DLD1 (cell line): ENCODE results near the gene AMBRA1.

Source experiments
- in situ Hi-C: cut with HindIII; loops from 2 replicates; pipeline ENCODE4 v1.10.0; 2017; ENCODE audit warnings: low sequenced_read_pairs

AMBRA1 gene

GRCh38 chr11:46356924-46357482, 236.8 kb downstream of the AMBRA1 start:
- in situ Hi-C loops: no loop called here

DNA sequence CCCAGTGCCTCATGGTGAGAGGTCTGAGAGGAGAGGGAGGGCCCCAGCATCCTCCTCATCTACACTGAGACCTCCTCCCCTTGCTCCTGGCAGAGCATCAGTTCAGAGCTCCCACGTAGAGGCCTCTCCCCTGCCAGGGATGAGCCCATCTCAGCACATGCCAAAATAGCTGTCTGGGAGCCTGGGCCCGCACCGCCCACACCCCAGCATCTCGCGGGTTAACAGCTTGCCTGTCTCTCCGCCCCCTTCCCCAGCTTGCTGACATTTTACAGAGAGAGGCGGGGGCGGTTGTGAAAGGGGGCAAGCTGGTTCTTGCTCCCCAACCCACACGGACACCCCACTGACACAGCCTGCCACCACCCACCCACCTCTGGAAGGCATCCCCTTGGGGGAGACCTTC, 240.1 kb downstream of the AMBRA1 start:
- in situ Hi-C loops: no loop called here

- in situ Hi-C loops: no loop called here
Observed at GRCh38 chr11:46352063-46352841, 241.6 kb downstream of the AMBRA1 start.

GRCh38 chr11:46351606-46352005, 242.2 kb downstream of the AMBRA1 start:
- in situ Hi-C loops: no loop called here

- in situ Hi-C loops: no loop called here
Observed at GRCh38 chr11:46351148-46351547, 242.7 kb downstream of the AMBRA1 start.

- in situ Hi-C loops: no loop called here
Observed at GRCh38 chr11:46350695-46351094, 243.1 kb downstream of the AMBRA1 start.

DNA sequence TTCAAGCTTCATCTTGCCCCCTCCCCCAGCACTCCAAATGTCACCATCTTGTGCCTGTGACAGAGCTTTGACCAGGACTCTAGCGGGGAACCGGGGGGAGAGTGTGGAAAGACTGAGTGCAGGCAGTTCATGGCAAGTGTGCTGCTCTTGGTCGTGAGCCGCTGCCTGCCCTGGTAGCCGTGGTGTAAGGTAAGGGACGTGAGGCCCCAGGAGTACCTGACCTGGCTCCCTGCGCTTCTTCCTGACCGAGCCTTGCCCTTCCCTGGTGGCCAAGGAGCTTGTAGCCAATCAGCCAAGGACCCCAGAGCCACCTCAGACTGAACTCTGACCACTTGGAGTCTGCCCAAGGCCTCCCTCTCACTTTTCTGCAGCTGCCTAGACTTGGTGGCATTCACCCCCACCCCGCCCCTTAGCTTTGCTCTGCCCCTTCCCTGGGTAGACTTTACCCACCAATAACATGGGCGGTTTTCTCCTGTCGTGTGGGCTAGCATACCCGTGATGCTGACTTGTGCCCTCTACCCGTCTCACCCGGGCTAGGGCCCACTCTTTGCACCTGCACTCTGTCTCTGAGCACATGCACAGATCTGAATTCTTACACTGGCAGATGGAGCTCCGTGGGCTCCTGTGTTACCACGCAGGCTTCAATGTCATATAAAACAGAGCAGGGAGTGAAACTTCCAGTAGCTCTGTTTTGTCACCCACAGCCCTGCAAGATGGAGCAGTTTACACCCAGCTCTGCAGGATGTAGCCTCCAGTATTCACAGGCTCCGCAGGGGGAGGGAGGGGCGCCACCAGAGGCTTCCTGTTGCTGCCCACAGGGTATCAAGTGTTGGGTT, 245.0 kb downstream of the AMBRA1 start:
- in situ Hi-C loops: no loop called here

DNA sequence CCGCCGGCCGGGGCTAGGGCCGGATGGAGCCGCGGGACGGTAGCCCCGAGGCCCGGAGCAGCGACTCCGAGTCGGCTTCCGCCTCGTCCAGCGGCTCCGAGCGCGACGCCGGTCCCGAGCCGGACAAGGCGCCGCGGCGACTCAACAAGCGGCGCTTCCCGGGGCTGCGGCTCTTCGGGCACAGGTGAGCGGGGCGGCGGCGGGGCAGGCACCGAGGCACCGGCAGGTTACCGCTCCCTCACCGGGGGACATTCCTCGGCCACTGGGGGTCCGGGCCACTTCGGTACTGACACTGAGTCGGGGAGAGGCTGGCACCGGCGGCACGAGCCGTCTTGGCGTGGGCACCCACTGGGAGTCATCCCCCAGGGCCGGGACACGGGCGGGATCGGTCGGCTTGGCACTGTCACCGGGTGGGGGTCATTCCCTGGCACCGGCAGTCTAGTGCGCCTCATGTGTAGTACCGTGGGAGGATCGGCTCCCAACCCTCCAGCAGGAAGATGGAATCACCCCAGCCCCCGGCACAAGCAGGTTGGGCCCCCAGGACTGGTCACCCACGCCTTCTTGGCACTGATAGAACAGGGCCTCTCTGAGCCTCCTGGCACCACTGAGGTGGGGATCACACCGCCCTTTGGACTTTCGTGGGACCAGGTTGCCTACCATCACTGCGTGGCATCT, 246.0 kb downstream of the AMBRA1 start:
- in situ Hi-C loops: no loop called here

GRCh38 chr11:46346886-46347636, 246.8 kb downstream of the AMBRA1 start, which contains the start of gene DGKZ:
Gene DGKZ, plus strand, starts transcription at chr11:46347463. Its CDS starts 197 bp downstream, at chr11:46347660.
- in situ Hi-C loops: no loop called here
